K562 (cell line): ENCODE results near the gene TBC1D12. TPM values are rescaled to one million over a fixed set of nuclear protein-coding genes. Genes with fewer than 3 reads are reported as not detected.
A peak's percentile ranks its signal among the peaks of the same experiment; 100 is the strongest.

ENCODE experiments used
- CBFA2T3 ChIP-seq: fragments of 450-650 bp; IDR thresholded peaks from 2 replicates; pipeline ENCODE4 v1.6.1; 2017
- CXXC5 ChIP-seq: fragments of 250-450 bp; sonication (Bioruptor Pico); IDR thresholded peaks from 2 replicates; pipeline ENCODE4 v1.8.0; 2022; ENCODE audit warnings: inconsistent platforms, mild to moderate bottlenecking, moderate library complexity
- DPF2 ChIP-seq: fragments of 450-650 bp; IDR thresholded peaks from 2 replicates; pipeline ENCODE4 v1.6.1; 2016
- FOXK2 ChIP-seq, 2 experiments: fragments of 450-650 bp; IDR thresholded peaks in 1 of 2; conservative IDR thresholded peaks in 1 of 2; 2 replicates each; pipeline ENCODE4 v1.6.1; 2016; ENCODE audit warnings: low read depth in 2 of 2, mild to moderate bottlenecking in 1 of 2
- GTF2F1 ChIP-seq: IDR thresholded peaks from 2 replicates; pipeline ENCODE4 v1.6.1; 2011; ENCODE audit warnings: low read depth, low read length, improper control_type of control experiment
- HMGXB4 ChIP-seq: sonication (generic); formaldehyde crosslinking; IDR thresholded peaks from 2 replicates; pipeline ENCODE4 v1.8.1; 2023; ENCODE audit warnings: mild to moderate bottlenecking, missing genetic modification reagents
- ID3 ChIP-seq, 2 experiments: fragments of 250-450 bp in 1 of 2; fragments of 450-650 bp in 1 of 2; sonication (Bioruptor Pico) in 1 of 2; IDR thresholded peaks; 2 replicates each; pipeline versions ENCODE4 v1.6.1 to v1.8.0; 2016 to 2021; ENCODE audit warnings: mild to moderate bottlenecking in 2 of 2, moderate library complexity in 2 of 2, missing compliant biosample characterization in 1 of 2, missing genetic modification characterization in 1 of 2
- L3MBTL2 ChIP-seq: fragments of 450-650 bp; IDR thresholded peaks from 2 replicates; pipeline ENCODE4 v1.6.1; 2016; ENCODE audit warnings: mild to moderate bottlenecking, moderate library complexity
- NCOR1 ChIP-seq: fragments of 450-650 bp; IDR thresholded peaks from 2 replicates; pipeline ENCODE4 v1.6.1; 2016; ENCODE audit warnings: mild to moderate bottlenecking, moderate library complexity
- NFE2L1 ChIP-seq: fragments of 450-650 bp; IDR thresholded peaks from 2 replicates; pipeline ENCODE4 v1.6.1; 2016; ENCODE audit warnings: missing genetic modification characterization, low read depth, mild to moderate bottlenecking, missing compliant biosample characterization, moderate library complexity, borderline replicate concordance
- OTX1 ChIP-seq: fragments of 450-650 bp; formaldehyde crosslinking; IDR thresholded peaks from 2 replicates; pipeline ENCODE4 v1.4.0; 2022; ENCODE audit warnings: mild to moderate bottlenecking
- POU5F1 ChIP-seq: fragments of 150-350 bp; IDR thresholded peaks from 2 replicates; pipeline ENCODE4 v1.6.1; 2014; ENCODE audit warnings: borderline replicate concordance, low read length, low read depth, mild to moderate bottlenecking; ENCODE audit not compliant: partially characterized antibody
- PTRF ChIP-seq: fragments of 450-650 bp; IDR thresholded peaks from 2 replicates; pipeline ENCODE4 v1.6.1; 2016; ENCODE audit warnings: mild to moderate bottlenecking, missing genetic modification characterization, missing compliant biosample characterization
- RBM34 ChIP-seq: fragments of 200-400 bp; formaldehyde crosslinking; IDR thresholded peaks from 2 replicates; pipeline ENCODE4 v1.6.1; 2018; ENCODE audit warnings: low read length, borderline replicate concordance; ENCODE audit not compliant: insufficient read depth
- RFX7 ChIP-seq: fragments of 250-450 bp; sonication (Bioruptor Pico); IDR thresholded peaks from 2 replicates; pipeline ENCODE4 v1.5.1; 2021; ENCODE audit warnings: mild to moderate bottlenecking
- SP1 ChIP-seq: sonication (generic); formaldehyde crosslinking; IDR thresholded peaks from 2 replicates; pipeline ENCODE4 v1.8.1; 2022; ENCODE audit warnings: mild to moderate bottlenecking, missing genetic modification reagents
- SRSF3 ChIP-seq: fragments of 200-400 bp; formaldehyde crosslinking; IDR thresholded peaks from 2 replicates; pipeline ENCODE4 v1.6.1; 2016; ENCODE audit warnings: mild to moderate bottlenecking, low read length, moderate library complexity; ENCODE audit not compliant: insufficient read depth
- TEAD1 ChIP-seq, 2 experiments: fragments of 450-650 bp in 1 of 2; sonication (generic) in 1 of 2; formaldehyde crosslinking; IDR thresholded peaks; 2 replicates each; pipeline versions ENCODE4 v1.4.0 to v1.8.0; 2020 to 2022; ENCODE audit warnings: mild to moderate bottlenecking in 2 of 2, missing genetic modification reagents in 1 of 2
- ZBTB7A ChIP-seq: IDR thresholded peaks from 2 replicates; pipeline ENCODE4 v1.6.1; 2011; ENCODE audit warnings: low read depth, mild to moderate bottlenecking, low read length, moderate library complexity, borderline replicate concordance; ENCODE audit not compliant: control insufficient read depth
- ZNF217 ChIP-seq: sonication (generic); formaldehyde crosslinking; IDR thresholded peaks from 2 replicates; pipeline ENCODE4 v1.8.0; 2022; ENCODE audit warnings: mild to moderate bottlenecking, missing genetic modification reagents
- ZNF274 ChIP-seq: IDR thresholded peaks from 2 replicates; pipeline ENCODE4 v1.6.1; 2011; ENCODE audit warnings: low read depth, mild to moderate bottlenecking, low read length, moderate library complexity, borderline replicate concordance
- polyA plus RNA-seq, 8 experiments: library from polyadenylated mRNA; depleted of rRNA in 4 of 8; stranded (reverse) in 5 of 8; unstranded in 3 of 8; fragments of >200 nt; fragmentation: Nextera tagmentation in 2 of 8; fragmentation: Illumina TruSeq in 1 of 8; extraction: Ambion mirVana in 2 of 8; extraction: Trizol in 1 of 8; gene quantifications; 2 replicates each; pipeline versions ENCODE4 v1.2.1 to v1.2.3, GENCODE V29; 2011 to 2014; ENCODE audit warnings: inconsistent platforms in 1 of 8, missing spikeins in 1 of 8
- total RNA-seq, 7 experiments: library from RNA; depleted of rRNA in 6 of 7; stranded (reverse); fragments of >200 nt in 6 of 7; fragmentation: Illumina TruSeq in 2 of 7; extraction: Trizol in 2 of 7; gene quantifications; 2 replicates each; pipeline versions ENCODE4 v1.2.1 to v1.2.3, GENCODE V29; 2011 to 2021; ENCODE audit warnings: low replicate concordance in 1 of 7
- TF ChIP-seq, protein P1 (sequence below), 2 experiments: fragments of 450-650 bp; conservative IDR thresholded peaks; 2 replicates each; pipeline ENCODE4 v1.6.1; 2017; ENCODE audit warnings: mild to moderate bottlenecking in 2 of 2, moderate library complexity in 2 of 2
- TF ChIP-seq, protein P2 (sequence below): sonication (generic); formaldehyde crosslinking; IDR thresholded peaks from 2 replicates; pipeline ENCODE4 v1.8.1; 2023; ENCODE audit warnings: mild to moderate bottlenecking, missing genetic modification reagents

TBC1D12 gene
- total and polyA plus RNA-seq, 9 of the 15 experiments (the other 6 are each of a cell fraction or from before 2014, with no cell fraction given): 2.1 to 6.7 (median 3.9) TPM

DNA sequence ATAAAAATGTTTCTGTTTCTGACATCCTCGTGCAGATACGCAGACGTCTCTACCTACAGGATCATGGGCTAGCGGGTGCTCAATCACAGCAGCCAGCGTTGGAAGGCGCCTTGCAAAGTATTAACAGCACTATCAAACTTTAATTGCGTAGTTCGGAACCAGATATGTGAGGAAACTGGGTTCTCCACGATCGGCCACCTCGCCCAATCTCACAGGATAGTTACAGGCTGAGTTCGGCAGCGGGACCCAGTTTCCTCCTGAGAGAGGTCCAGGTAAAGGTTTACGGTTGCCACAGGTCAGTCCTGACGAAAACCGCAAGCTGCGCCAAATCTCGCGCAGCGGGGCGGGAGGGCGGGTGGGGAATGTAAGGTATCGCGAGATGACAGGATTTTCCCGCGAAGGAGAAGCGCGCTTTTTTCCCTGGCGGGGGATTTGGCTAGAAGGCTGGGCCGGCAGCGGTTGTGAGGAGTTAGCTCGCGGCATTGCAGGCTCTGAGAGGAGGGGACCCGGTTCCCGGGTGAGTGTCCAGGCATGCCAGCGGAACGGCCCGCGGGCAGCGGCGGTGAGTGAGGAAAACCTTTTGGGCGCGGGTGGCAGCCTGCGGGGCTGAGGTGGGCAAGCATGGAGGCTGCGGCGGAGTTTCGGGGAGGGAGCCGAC, 143.2 kb downstream of the TBC1D12 start, which contains the start of gene HELLS (continued):
- 0 out of 2 replicates have a peak, but pooled peaks have one; percentile 20 for TF ChIP-seq L3MBTL2
- no peak for TF ChIP-seq PTRF
- no peak for TF ChIP-seq ZBTB7A
- TF ChIP-seq NFE2L1 (tag): no peak
- no peak for TF ChIP-seq SRSF3
- no peak for TF ChIP-seq SP1 (CRISPR knock-in tag)
- TF ChIP-seq, protein P1, sequence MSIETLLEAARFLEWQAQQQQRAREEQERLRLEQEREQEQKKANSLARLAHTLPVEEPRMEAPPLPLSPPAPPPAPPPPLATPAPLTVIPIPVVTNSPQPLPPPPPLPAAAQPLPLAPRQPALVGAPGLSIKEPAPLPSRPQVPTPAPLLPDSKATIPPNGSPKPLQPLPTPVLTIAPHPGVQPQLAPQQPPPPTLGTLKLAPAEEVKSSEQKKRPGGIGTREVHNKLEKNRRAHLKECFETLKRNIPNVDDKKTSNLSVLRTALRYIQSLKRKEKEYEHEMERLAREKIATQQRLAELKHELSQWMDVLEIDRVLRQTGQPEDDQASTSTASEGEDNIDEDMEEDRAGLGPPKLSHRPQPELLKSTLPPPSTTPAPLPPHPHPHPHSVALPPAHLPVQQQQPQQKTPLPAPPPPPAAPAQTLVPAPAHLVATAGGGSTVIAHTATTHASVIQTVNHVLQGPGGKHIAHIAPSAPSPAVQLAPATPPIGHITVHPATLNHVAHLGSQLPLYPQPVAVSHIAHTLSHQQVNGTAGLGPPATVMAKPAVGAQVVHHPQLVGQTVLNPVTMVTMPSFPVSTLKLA (conservative IDR thresholded peaks at IDR 0.05): 0 out of 4 replicates have a peak, but pooled peaks of 1 of the 2 experiments have one; percentile 19
- TF ChIP-seq RFX7 (CRISPR knock-in tag): no peak
- no peak for TF ChIP-seq CBFA2T3
- TF ChIP-seq POU5F1: no peak
- TF ChIP-seq, protein P2, sequence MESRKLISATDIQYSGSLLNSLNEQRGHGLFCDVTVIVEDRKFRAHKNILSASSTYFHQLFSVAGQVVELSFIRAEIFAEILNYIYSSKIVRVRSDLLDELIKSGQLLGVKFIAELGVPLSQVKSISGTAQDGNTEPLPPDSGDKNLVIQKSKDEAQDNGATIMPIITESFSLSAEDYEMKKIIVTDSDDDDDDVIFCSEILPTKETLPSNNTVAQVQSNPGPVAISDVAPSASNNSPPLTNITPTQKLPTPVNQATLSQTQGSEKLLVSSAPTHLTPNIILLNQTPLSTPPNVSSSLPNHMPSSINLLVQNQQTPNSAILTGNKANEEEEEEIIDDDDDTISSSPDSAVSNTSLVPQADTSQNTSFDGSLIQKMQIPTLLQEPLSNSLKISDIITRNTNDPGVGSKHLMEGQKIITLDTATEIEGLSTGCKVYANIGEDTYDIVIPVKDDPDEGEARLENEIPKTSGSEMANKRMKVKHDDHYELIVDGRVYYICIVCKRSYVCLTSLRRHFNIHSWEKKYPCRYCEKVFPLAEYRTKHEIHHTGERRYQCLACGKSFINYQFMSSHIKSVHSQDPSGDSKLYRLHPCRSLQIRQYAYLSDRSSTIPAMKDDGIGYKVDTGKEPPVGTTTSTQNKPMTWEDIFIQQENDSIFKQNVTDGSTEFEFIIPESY: no peak
- TF ChIP-seq CXXC5 (CRISPR knock-in tag): peak; percentile 49
- no peak for TF ChIP-seq DPF2
- no peak for TF ChIP-seq FOXK2 (conservative IDR thresholded peaks at IDR 0.05 in 1 of 2, IDR thresholded peaks at IDR 0.05 in 1 of 2; ENCODE audit: low read depth in 2 of 2)
- no peak for TF ChIP-seq ID3 (CRISPR knock-in tag; IDR thresholded peaks at IDR 0.05)
- TF ChIP-seq ID3 (tag; IDR thresholded peaks at IDR 0.05): no peak
- peak in 1 of 2 experiments; percentile 53; a peak in 1 of 4 replicates for TF ChIP-seq TEAD1 (CRISPR knock-in tag; IDR thresholded peaks at IDR 0.05)
- no peak for TF ChIP-seq ZNF274
- TF ChIP-seq ZNF217 (CRISPR knock-in tag): no peak
- no peak for TF ChIP-seq HMGXB4
- no peak for TF ChIP-seq RBM34
- no peak for TF ChIP-seq OTX1
- TF ChIP-seq GTF2F1: 0 out of 2 replicates have a peak, but pooled peaks have one; percentile 41
- TF ChIP-seq NCOR1: no peak
